Measurements from ENCODE around the gene EEF1E1.

The EEF1E1 gene

DNA sequence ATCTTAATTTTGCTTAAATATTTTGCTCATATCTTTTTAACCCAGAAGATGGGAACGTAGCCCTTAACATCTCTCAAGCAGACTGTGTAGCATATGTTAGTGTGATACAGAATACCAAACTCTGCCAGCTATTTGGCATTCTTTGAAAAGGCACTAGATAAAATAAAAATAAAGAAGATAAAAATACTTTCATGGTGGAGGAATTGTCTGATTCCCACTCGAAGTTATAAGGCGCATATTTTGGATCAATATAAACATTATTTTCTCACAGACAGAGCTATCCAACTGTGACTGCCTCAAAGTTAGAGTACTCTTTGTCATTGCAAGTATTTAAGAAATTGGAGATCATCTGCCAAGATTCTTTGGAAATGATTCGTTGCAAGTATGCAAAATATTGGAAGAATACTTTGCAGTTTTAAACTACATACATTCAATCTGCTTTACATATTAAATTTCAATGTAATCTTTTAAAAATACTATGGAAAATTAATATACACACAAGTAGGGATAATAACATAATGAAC lies 10.8 kb upstream of the EEF1E1 start:
- TF ChIP-seq TAF1 (IDR thresholded peaks at IDR 0.05; ENCODE audit: borderline replicate concordance, low read depth, low read length) (no peak), POLR2A (IDR thresholded peaks at IDR 0.05; ENCODE audit: low read depth, low read length) (no peak), POLR2AphosphoS5 (IDR thresholded peaks at IDR 0.05; ENCODE audit: low read depth, low read length) (no peak)
- FAIRE-seq (no peak), DNase-seq (ENCODE audit: insufficient read length) (no peak)

DNA sequence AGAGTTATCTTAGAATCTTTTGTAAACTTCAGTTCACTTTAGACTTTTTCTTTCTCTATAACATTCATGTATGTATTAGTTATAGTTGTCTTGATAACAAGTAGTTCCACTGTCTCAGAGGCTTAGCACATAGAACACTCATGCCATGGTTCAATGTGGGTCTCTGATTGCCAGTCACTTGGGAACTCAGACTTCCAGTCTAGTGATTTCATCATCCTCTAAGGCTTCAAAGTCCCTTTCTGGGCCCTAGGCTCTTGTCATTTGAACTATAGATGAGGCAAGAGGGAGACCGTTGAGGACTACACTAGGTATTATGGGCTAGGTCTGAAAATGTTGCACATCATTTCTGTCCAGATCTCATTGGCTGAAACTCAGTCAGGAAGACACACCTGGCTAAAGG lies 8.4 kb upstream of the EEF1E1 start:
- FAIRE-seq (no peak), DNase-seq (ENCODE audit: insufficient read length) (no peak)
- no peak for TF ChIP-seq TAF1 (IDR thresholded peaks at IDR 0.05; ENCODE audit: borderline replicate concordance, low read depth, low read length)
- TF ChIP-seq POLR2A (IDR thresholded peaks at IDR 0.05; ENCODE audit: low read depth, low read length), result no peak
- TF ChIP-seq POLR2AphosphoS5 (IDR thresholded peaks at IDR 0.05; ENCODE audit: low read depth, low read length), result no peak

DNA sequence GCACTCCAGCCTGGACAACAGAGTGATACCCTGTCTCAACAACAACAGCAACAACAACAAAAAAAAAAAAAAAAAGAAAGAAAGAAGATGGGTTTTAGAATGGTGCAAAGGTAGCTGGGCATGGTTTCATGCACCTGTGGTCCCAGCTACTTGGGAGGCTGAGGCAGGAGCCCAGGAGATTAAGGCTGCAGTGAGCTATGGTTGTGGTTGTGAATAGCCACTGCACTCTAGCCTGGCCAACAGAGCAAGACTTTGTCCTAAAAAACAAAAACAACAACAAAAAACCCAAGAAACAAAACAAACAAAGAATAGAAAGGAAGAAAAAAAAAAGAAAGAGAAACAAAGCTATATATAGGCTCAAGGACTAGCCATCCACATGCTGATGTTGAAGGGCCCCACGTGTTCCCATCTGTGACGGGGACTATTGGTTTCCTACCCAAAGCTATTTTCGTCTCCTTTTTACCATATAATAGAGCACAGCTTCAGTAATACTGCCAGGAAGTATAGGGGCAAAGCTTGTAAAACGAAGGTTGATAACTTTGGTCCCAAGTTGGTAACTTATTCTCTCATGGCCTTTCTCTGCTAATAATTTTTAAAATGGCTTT lies 7.9 kb upstream of the EEF1E1 start:
- TF ChIP-seq POLR2AphosphoS5 (IDR thresholded peaks at IDR 0.05; ENCODE audit: low read depth, low read length) (no peak), TAF1 (IDR thresholded peaks at IDR 0.05; ENCODE audit: borderline replicate concordance, low read depth, low read length) (no peak), POLR2A (IDR thresholded peaks at IDR 0.05; ENCODE audit: low read depth, low read length) (no peak)
- no peak for DNase-seq (ENCODE audit: insufficient read length)
- FAIRE-seq, result no peak

DNA sequence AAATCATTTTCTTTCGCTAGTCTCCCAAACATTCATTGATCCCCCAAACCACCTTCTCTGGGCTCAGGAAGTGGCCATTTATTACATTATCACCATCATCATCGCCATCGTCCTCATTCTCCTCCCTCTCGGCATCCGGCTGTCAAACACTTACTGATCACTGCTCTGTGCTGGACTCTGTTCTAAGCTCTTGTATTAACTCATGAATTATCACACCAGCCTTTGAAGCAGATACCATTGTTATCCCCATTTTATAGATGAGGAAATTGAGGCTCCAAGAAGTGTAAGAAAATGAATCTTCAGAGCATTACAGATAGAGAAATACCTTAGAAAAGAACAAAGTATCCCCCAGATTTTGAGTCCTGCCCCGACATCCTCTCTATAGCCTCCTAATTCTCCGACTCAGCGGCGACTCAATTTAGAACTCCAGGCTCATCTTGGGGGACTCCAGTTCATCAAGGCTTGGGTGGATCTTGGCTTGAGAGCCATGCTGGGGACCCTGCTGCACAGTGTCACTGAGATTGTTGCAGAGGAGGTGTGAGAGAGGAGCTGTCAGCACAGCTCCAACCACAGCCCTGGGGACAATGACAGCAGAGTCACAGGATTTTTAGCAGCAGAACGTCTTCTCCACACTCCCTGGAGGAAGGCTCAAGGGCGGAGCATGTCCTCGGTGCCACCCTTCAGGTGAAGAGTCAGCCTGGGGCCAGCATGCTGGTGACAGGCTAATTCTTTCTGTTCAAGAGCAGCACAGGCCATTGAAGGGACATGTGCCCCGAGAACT lies 6.6 kb upstream of the EEF1E1 start:
- FAIRE-seq, result no peak
- no peak for DNase-seq (ENCODE audit: insufficient read length)
- TF ChIP-seq POLR2A (IDR thresholded peaks at IDR 0.05; ENCODE audit: low read depth, low read length) (no peak), POLR2AphosphoS5 (IDR thresholded peaks at IDR 0.05; ENCODE audit: low read depth, low read length) (no peak), TAF1 (IDR thresholded peaks at IDR 0.05; ENCODE audit: borderline replicate concordance, low read depth, low read length) (no peak)

DNA sequence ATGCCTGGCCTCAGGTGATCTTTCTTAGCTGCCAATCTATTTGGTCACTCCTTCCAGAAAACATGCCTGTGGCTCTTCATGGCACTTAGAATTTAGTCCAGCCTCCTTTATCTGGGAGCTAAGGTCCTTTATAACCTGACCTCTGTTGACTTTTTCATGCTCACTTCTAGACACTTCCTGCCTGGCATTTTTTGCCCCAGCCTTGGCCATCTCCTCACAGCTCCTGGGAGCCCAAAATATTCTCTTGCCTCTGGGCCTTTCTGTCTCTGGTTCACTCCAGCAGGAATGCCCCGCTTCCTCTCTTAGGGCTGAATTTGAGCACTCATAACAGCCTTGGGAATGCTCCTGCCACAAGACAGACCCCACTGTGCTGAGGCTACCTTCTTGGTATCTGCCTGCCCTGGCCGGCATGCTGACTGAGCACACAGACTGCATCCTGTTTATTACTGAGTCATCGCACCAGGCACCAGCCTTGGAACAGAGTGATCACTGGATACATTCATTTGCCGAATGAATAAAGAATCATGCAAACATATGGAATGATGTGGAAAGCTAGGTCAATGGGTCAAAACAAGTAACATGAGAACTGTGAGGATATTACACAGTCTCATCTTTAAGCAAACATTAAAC lies 5.8 kb upstream of the EEF1E1 start:
- TF ChIP-seq TAF1 (IDR thresholded peaks at IDR 0.05; ENCODE audit: borderline replicate concordance, low read depth, low read length) (no peak), POLR2AphosphoS5 (IDR thresholded peaks at IDR 0.05; ENCODE audit: low read depth, low read length) (no peak), POLR2A (IDR thresholded peaks at IDR 0.05; ENCODE audit: low read depth, low read length) (no peak)
- no peak for DNase-seq (ENCODE audit: insufficient read length)
- FAIRE-seq, result no peak

DNA sequence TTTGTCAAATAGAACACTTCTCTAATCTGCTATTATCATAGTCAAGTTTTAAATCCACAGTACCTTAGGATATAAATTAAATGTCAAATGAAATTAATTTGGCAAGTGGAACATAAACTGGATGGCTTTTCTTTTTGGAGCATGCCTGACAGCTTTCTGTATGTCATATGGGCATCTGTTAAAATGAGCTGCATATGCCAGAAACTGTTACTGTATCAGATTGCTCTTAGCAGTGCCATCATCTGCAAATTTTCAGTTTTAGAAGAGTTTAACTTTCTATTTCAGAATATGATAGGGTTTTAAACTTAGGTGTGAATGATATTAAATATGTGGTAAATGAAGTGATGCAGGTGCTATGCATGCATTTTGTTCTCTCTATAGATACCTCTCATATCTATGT lies 3.4 kb upstream of the EEF1E1 start:
- no peak for DNase-seq (ENCODE audit: insufficient read length)
- no peak for FAIRE-seq
- TF ChIP-seq TAF1 (IDR thresholded peaks at IDR 0.05; ENCODE audit: borderline replicate concordance, low read depth, low read length), result no peak
- no peak for TF ChIP-seq POLR2AphosphoS5 (IDR thresholded peaks at IDR 0.05; ENCODE audit: low read depth, low read length)
- TF ChIP-seq POLR2A (IDR thresholded peaks at IDR 0.05; ENCODE audit: low read depth, low read length), result no peak

DNA sequence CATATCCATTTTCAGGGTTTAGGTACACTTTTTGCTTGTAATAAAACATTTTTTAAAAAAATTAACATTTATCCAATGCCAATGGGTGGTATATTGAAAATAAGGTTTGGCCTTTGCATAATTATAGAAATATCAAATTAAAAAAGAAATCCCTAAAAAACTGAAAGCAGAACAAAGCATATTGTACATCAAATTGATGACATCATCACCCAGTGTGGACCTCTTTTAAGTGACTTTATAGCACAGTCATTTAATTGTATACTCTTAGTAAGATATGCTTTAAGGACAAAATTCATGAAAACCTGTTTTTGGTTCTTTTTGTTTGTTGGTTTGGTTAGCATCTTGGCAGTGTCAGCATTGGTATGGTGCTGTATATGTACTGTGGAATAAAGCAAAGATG lies 1.4 kb upstream of the EEF1E1 start:
- no peak for DNase-seq (ENCODE audit: insufficient read length)

DNA sequence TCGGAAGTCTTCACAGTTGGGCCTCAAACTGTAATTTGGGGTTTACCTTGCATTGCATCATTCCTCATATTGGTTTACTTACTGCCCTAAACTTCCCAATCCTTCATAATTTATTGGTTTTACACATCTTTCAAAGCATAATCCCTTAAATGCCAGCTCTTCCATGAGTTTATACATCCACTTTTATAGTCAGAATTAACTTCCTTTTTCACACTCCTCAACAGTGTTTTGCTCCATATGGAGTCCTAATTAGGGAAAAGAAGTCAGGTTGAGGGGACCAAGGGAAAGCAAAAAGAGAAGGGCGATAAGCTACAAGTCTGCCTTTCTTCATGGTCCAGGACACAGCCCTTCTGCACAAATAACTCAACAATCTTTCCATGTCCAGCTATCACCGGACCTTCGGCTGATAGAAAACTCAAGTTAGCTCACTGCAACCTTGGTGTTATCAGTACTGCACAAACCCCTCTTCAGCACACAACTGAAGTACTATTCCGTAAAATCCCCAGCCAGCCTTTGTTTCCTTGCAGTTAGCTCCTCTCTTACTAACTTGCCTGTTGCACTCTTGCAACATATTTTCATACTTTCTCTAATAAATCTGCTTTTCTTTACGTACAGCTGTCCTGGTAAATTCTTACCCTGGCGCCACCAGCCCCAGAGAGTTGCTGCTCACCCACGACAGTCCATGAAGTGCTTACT lies 2.0 kb downstream of the EEF1E1 start:
- DNase-seq (ENCODE audit: insufficient read length), result no peak
- no peak for FAIRE-seq

More for the DNA sequence above, 1.4 kb upstream of the EEF1E1 start:
- no peak for FAIRE-seq
- TF ChIP-seq TAF1 (IDR thresholded peaks at IDR 0.05; ENCODE audit: borderline replicate concordance, low read depth, low read length), result no peak
- no peak for TF ChIP-seq POLR2AphosphoS5 (IDR thresholded peaks at IDR 0.05; ENCODE audit: low read depth, low read length)
- TF ChIP-seq POLR2A (IDR thresholded peaks at IDR 0.05; ENCODE audit: low read depth, low read length), result no peak

DNA sequence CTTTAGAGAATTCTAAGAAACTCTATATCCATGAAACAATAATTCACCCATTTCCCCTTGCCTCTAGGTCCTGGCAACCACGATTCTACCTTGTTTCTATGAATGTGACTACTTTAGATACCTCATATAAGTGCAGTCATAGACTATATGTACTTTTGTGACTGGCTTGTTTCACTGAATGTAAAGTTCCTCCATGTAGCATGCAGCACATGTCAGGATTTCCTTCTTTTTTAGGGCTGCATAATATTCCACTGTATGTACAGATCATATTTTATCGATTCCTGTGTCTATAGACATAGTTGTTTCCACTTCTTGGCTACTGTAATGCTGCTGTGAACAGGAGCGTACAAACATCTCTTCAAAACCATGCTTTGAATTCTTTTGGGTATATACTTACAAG lies 11.7 kb downstream of the EEF1E1 start:
- DNase-seq (ENCODE audit: insufficient read length), result no peak
- TF ChIP-seq POLR2A (IDR thresholded peaks at IDR 0.05; ENCODE audit: low read depth, low read length) (no peak), POLR2AphosphoS5 (IDR thresholded peaks at IDR 0.05; ENCODE audit: low read depth, low read length) (no peak), TAF1 (IDR thresholded peaks at IDR 0.05; ENCODE audit: borderline replicate concordance, low read depth, low read length) (no peak)
- no peak for FAIRE-seq

More for the DNA sequence above, 2.0 kb downstream of the EEF1E1 start:
- TF ChIP-seq TAF1 (IDR thresholded peaks at IDR 0.05; ENCODE audit: borderline replicate concordance, low read depth, low read length), result no peak
- TF ChIP-seq POLR2A (IDR thresholded peaks at IDR 0.05; ENCODE audit: low read depth, low read length), result no peak
- TF ChIP-seq POLR2AphosphoS5 (IDR thresholded peaks at IDR 0.05; ENCODE audit: low read depth, low read length), result no peak

DNA sequence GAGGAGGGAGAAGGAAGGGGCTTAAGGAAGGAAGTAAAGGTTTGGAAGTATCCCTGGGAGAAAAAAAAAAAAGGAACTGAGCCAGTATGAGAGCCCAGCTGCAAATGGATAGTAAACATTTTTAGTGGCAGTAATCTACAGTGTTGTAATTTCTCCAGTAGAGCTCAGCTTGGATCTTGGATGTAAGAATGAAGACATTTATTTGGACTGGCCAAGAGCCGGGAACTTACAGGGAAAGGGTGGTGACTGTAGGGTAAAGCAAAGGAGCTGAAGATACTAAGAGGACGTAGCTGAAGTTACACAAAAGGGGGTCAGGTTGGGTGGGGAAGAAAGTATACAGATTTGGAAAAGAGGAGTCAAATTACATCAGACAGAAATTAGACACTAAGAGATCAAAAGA lies 13.5 kb downstream of the EEF1E1 start:
- TF ChIP-seq POLR2AphosphoS5 (IDR thresholded peaks at IDR 0.05; ENCODE audit: low read depth, low read length) (no peak), POLR2A (IDR thresholded peaks at IDR 0.05; ENCODE audit: low read depth, low read length) (no peak), TAF1 (IDR thresholded peaks at IDR 0.05; ENCODE audit: borderline replicate concordance, low read depth, low read length) (no peak)
- FAIRE-seq (no peak), DNase-seq (ENCODE audit: insufficient read length) (no peak)

Data from GM12892 (cell line).